LHCN-M2 (cell line): Measurements from ENCODE around the gene COPA. TPM values are rescaled to one million over a fixed set of nuclear protein-coding genes. Genes with fewer than 3 reads are reported as not detected.
A peak's percentile ranks its signal among the peaks of the same experiment; 100 is the strongest.

Source experiments
- DNase-seq: peaks from one replicate; pipeline ENCODE4 v3.0.0-alpha.2; 2012; ENCODE audit warnings: low read depth
- total RNA-seq: library from RNA; depleted of rRNA; stranded (reverse); fragments of >200 nt; gene quantifications from 2 replicates; pipeline ENCODE4 v1.2.3, GENCODE V29; 2014

The COPA gene
- total RNA-seq, 1 experiment from 2014 or later = 149 TPM

DNA sequence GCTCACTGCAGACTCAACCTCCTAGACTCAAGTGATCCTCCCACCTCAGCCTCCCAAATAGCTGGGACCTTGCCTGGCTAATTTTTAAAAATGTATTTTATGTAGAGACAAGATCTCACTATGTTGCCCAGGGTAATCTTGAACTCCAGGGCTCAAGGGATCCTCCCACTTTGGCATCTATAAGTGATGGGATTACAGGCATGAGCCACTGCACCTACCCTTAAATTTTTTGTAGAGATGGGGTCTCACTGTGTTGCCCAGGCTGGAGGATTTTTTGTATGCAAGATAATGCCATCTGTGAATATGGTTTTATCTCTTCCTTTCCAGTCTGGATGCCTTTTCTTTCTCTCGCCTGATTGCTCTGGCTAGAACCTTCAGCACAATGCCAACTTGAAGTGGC, 72.0 kb downstream of the COPA start:
- DNase-seq = no peak

DNA sequence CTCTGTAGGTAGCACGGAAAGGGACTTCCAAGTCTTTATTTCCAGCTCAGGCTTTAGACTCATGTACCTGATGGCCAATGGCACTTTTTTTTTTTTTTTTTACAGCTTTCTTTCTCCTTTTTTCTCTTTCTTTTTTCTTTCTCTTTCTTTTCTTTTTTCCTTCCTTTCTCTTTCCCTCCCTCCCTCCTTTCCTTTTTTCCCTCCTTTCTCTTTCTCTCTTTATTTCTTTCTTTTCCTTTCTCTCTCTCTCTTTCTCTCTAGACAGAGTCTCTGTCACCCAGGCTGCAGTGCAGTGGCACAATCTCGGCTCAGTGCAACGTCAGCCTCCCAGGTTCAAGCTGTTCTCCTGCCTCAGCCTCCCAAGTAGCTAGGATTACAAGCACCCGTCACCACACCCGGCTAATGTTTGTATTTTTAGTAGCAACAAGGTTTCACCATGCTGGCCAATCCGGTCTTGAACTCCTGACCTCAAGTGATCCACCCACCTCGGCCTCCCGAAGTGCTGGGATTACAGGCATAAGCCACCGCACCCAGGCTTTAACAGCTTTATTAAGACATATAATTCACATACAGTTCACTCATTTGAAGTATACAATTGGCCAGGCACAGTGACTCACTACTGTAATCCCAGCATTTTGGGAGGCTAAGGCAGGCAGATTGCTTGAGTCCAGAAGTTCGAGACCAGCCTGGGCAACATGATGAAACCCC, 75.6 kb downstream of the COPA start:
- no peak for DNase-seq

DNA sequence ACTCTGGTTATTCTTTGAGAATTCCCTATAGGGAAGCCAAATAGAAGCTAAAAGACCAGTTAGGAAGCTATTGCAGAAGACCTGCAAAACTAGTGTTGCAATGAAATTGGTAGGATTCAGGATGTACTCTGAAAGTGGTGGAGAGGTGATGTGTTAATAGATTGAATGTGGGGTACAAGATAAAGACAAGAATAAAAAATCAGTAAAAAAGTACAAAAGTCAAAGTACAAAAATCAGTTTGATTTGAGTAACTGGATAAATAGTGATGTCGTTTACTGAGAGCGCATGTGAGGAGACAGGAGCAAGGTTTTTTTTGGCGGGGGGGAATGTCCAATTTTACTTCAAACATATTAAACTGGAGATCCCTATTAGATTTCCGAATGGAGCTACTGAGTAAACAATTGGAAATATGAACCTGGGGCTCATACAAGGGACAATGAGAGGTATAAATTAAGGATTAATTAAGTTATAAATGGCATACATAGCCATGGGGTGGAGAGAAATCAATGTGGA, 78.2 kb downstream of the COPA start:
- no peak for DNase-seq

DNA sequence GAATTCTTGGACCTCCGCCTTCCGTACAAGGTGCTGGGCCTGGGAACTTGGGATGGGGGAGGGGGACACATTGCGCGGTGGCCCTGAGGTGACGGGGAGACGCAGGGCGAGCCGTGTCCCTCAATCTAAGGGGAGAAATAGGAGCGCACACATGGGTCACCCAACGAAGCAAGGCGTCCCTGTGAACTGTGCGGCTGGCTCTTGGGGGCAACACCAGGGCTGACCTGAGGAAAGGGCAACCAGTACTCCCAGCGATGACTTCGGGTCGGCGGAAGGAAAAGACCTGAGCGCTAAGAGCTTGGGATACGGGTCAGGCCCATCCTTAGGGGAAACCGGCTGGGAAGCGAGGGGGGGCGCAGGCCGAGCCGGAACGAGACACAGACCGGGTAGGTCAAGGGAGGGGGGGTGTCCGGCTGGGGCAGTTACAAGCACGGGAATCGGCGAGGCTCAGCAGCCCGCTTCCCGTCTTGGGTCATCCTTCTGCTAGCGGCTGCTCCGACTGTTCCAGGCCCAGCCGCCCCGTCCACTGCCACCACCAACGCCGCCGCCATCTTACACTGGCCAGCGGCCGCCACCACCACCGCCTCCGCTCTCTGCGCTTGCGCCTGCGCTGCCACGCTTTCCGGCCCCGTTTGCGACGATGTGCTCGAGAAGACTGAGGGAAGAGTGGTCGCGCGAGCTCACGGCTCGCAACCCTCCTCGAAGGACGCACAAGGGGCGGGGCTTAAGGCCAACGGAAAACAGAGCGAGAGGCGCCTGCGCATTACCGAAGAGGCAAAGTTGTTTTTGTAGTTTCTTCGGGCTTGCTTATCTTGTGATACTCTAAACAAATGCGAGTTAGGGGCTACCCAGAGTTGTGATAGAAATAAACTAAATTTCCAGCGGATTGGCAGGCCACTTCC, 80.9 kb downstream of the COPA start, which contains the start of gene DCAF8:
Gene DCAF8 (minus strand): TSS at position 657 of the 902 bp plus-strand sequence. CDS start 18,541 bp downstream, outside the sequence.
- DNase-seq = peak; percentile 96

DNA sequence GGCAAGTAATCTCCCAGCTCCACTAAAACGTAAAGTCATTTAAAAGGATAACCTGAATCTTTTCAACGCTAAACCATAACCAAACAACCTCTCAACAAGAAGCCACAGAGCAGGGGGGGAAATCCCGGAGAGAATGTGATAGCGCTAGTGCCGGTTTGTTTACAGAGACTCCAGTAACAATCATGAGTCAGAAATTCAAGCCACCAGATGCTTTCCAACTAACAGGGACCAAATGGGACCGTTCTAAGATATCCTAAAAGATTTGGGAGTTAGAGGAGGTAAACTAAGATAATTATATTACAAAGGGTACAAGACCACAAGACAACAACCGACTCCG, 81.5 kb downstream of the COPA start:
- DNase-seq = peak; percentile 78

DNA sequence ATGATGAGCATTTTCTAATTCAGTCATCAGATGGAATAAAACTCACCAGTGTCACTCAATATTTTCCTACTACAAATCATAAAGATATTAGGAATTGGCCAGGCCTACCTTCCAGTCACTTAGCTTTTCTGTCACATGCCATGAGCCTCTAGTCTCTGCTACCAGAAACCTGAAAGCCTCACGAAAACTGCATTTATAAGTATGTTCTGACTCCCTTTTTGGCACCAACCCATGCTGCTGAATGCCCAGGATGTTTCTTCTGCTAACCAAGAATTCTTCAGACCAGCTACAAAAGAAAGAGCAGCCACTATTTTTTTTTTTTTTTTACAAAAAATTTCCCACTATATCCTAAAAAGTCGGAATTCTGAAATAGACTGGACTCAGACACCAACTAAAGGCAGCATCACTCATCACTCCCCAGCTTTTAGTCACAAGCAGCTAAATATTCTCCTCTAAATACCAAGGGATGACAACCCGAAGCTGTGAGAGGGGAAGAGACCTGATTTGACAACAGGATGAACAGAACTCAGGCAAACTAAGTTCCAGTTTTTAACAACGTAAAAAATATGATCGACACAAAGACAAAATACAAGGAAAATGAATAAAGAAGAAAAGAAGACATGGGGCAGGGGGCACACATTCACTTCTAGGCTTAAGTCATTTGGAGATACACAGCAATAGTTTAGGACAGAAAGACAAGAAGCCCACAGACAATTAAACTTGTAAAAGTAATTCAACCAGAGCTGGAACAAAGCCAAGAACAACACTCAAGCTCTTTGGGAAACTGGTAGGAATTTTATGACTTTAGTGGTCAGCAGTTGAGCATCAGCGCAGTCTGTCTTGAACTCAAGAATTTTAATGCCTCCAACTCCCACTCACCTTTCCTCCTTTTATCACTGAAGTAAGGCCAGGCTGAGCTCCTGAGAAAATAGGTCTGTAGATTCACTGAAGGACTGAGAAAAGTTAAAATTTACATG, 82.4 kb downstream of the COPA start:
- DNase-seq = peak; percentile 87

DNA sequence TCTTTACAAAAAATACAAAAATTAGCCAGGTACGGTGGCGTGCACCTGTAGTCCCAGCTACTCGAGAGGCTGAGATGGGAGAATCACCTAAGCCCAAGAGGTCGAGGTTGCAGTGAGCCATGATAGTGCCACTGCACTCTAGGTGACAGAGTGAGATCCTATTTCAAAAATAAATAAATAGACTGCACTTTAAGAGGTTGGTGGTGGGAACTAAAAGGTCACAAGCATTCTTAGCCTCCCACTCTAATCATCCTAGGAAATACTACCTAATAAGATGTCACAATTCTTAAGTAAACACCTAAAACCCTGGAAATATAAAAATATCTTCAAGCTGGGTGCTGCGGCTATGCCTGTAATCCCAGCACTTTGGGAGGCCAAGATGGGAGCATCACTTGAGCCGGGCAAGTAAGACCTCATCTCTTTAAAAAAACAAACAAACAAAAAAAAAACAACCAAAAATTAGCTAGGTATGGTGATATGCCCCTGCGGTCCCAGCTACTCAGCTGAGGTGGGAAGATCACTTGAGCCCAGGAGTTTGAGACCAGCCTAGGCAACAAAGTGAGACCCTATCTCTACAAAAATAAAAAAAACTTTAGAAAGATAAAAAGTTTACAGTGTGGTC, 84.8 kb downstream of the COPA start:
- DNase-seq = no peak

DNA sequence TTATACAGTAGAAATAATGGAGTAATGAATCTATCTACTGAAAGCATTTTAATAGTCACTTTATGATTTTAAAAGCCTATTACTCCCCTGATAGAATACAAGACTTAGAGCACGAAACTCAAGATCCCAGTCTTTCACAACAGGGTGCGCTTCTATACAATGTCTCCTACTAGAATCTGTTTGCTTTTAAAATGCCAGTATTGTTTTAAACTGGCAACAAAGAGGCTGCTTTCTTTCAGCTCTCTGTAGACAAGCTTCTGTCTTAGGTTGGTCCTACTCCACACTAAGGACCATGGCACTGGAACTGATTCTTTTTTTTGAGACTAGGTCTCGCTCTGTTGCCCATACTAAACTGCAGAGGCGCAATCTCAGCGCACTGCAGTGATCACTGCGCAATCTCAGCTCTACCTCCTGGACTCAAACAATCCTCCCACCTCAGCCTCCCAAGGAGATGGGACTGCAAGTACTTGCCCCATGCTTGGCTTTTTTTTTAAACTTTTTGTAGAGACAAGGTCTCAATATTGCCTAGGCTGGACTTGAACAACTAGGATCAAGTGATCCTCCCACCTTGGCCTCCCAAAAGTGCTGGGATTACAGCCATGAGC, 85.5 kb downstream of the COPA start:
- no peak for DNase-seq

- DNase-seq = peak; percentile 71
These were observed 86.5 kb downstream of the COPA start for GRCh38 chr1:160256396-160257046.

- DNase-seq = no peak
These were observed 87.2 kb downstream of the COPA start for GRCh38 chr1:160255781-160256300.

- peak; percentile 70 for DNase-seq
These were observed 91.1 kb downstream of the COPA start for GRCh38 chr1:160251687-160252526.

- DNase-seq = peak; percentile 44
These were observed 92.0 kb downstream of the COPA start for GRCh38 chr1:160251011-160251410.

DNA sequence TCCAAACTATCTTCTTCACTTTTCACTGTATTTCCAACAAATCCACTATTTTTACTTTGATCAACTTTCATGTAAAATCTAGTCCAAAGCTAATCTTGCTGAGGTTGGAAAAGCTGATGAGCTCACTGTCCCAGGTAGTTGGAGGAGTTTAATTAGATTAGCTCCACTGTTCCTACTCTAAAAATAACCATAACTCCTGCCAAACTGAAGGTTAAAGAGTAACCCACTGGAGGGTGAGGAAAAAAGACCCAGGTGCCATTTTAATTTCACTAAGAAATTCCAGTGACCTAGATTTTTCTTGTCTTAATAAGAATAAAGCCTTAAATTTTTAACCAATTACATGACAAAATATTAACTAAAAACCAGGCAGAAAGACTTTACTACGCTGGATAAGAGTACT, 96.0 kb downstream of the COPA start:
- DNase-seq = no peak

GRCh38 chr1:160245434-160245833, 97.6 kb downstream of the COPA start:
- DNase-seq = no peak

- no peak for DNase-seq
These were observed 98.8 kb downstream of the COPA start for GRCh38 chr1:160244209-160244608.

DNA sequence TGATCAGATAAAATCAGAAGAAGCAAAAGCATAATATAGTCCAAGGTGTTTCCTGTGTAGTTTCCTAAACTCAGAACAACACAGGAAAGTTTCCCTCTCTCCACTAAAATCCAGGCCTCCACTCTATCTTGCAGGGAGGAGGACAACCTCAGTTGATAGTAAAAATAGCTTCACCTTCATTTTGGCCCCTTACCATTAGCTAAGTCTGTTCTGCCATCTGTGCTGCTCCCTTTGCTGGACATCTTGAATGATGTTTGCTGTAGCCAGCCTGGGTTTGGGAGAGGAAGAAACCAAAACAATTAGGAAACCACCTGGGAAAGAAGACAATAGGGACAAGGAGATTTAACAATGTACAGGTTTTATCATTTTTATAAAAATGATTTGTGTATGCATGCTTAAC, 99.3 kb downstream of the COPA start:
- DNase-seq = no peak

- no peak for DNase-seq
These were observed 103.3 kb downstream of the COPA start for GRCh38 chr1:160239582-160240299.
